ENCODE measurements around the gene NEFH. TPM values are rescaled to one million over a fixed set of nuclear protein-coding genes. Genes with fewer than 3 reads are reported as not detected.

Gene NEFH
- polyA plus RNA-seq, 2 of the 4 experiments (the other 2 are of a cell fraction) = 0.06 to 0.23 TPM

DNA sequence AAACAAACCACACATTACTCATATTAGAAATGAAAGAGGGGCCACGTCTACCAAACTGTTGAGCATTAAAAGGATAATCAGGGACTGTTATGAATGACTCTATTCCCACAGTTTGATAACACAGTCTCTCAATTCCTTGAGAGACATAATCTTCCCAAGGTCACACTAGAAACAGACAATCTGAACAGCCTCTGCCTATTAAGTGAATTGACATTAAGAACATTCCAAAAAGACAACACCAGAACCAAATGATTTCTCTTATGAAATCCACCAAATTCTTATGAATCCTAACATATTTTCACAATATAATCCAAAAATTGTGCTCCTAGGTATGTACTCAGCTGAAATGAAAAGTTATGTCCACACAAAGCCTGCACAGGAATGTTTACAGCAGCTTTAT is 37.0 kb upstream of the NEFH start:
- FAIRE-seq (no peak), DNase-seq (ENCODE audit: low read depth in 1 of 2, low spot score in 1 of 2) (no peak), ATAC-seq (no peak)
- Histone ChIP-seq H3K4me1 (no peaks in the 10 kb centered on the region), H3K4me2 (no peak overlapping the region), H3K27ac (no peak overlapping the region), H3K4me3 (no peak overlapping the region), H3K9me3 (no peaks in the 10 kb centered on the region)
- TF ChIP-seq, protein P1, sequence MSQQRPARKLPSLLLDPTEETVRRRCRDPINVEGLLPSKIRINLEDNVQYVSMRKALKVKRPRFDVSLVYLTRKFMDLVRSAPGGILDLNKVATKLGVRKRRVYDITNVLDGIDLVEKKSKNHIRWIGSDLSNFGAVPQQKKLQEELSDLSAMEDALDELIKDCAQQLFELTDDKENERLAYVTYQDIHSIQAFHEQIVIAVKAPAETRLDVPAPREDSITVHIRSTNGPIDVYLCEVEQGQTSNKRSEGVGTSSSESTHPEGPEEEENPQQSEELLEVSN (IDR thresholded peaks at IDR 0.05; ENCODE audit: borderline replicate concordance, low read depth) = no peak
- no peak for TF ChIP-seq NR3C1 (IDR thresholded peaks at IDR 0.05)
- TF ChIP-seq FOSL2 (IDR thresholded peaks at IDR 0.05) = no peak
- TF ChIP-seq FOSL2 (CRISPR knock-in tag; IDR thresholded peaks at IDR 0.05) = no peak
- no peak for TF ChIP-seq POLR2AphosphoS2 (conservative IDR thresholded peaks at IDR 0.05; ENCODE audit: low read length)
- TF ChIP-seq HEYL (CRISPR knock-in tag; IDR thresholded peaks at IDR 0.05) = no peak
- no peak for TF ChIP-seq CHD2 (IDR thresholded peaks at IDR 0.05; ENCODE audit: low read length, partially characterized antibody)
- TF ChIP-seq, protein P2, sequence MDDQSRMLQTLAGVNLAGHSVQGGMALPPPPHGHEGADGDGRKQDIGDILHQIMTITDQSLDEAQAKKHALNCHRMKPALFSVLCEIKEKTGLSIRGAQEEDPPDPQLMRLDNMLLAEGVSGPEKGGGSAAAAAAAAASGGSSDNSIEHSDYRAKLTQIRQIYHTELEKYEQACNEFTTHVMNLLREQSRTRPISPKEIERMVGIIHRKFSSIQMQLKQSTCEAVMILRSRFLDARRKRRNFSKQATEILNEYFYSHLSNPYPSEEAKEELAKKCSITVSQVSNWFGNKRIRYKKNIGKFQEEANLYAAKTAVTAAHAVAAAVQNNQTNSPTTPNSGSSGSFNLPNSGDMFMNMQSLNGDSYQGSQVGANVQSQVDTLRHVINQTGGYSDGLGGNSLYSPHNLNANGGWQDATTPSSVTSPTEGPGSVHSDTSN (IDR thresholded peaks at IDR 0.05) = no peak
- TF ChIP-seq, protein P3, sequence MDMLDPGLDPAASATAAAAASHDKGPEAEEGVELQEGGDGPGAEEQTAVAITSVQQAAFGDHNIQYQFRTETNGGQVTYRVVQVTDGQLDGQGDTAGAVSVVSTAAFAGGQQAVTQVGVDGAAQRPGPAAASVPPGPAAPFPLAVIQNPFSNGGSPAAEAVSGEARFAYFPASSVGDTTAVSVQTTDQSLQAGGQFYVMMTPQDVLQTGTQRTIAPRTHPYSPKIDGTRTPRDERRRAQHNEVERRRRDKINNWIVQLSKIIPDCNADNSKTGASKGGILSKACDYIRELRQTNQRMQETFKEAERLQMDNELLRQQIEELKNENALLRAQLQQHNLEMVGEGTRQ (IDR thresholded peaks at IDR 0.05) = no peak
- TF ChIP-seq TP53 (CRISPR knock-in tag; IDR thresholded peaks at IDR 0.05) = no peak
- TF ChIP-seq, protein P4, sequence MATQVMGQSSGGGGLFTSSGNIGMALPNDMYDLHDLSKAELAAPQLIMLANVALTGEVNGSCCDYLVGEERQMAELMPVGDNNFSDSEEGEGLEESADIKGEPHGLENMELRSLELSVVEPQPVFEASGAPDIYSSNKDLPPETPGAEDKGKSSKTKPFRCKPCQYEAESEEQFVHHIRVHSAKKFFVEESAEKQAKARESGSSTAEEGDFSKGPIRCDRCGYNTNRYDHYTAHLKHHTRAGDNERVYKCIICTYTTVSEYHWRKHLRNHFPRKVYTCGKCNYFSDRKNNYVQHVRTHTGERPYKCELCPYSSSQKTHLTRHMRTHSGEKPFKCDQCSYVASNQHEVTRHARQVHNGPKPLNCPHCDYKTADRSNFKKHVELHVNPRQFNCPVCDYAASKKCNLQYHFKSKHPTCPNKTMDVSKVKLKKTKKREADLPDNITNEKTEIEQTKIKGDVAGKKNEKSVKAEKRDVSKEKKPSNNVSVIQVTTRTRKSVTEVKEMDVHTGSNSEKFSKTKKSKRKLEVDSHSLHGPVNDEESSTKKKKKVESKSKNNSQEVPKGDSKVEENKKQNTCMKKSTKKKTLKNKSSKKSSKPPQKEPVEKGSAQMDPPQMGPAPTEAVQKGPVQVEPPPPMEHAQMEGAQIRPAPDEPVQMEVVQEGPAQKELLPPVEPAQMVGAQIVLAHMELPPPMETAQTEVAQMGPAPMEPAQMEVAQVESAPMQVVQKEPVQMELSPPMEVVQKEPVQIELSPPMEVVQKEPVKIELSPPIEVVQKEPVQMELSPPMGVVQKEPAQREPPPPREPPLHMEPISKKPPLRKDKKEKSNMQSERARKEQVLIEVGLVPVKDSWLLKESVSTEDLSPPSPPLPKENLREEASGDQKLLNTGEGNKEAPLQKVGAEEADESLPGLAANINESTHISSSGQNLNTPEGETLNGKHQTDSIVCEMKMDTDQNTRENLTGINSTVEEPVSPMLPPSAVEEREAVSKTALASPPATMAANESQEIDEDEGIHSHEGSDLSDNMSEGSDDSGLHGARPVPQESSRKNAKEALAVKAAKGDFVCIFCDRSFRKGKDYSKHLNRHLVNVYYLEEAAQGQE (IDR thresholded peaks at IDR 0.05) = no peak
- TF ChIP-seq EP300 (IDR thresholded peaks at IDR 0.05) = no peak
- TF ChIP-seq ZNF302 (CRISPR knock-in tag; IDR thresholded peaks at IDR 0.05) = no peak
- ChIA-PET CTCF (no interaction called here), POLR2A (no interaction called here)
- 19% methylated on average over 1 of the region's 1 CpG for WGBS (ENCODE audit: missing lambda C conversion rate)

DNA sequence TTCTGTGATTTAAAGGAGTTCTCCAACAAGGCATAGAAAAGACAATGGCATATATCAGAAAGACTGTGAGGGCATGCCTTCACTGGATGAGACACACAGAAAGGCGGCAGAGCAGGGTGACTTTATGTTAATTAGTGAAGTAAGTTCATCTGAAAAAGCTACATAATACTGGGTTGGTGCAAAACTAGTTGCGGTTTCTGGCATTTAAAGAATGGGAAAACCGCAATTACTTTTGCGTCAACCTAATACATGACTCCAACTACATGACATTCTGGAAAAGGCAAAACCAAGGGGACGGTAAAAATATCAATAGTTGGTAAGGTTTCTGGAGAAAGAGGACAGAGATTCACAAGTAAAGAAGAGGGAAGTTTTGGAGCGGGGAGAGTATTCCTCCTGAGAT is 36.6 kb upstream of the NEFH start:
- FAIRE-seq (no peak), DNase-seq (ENCODE audit: low read depth in 1 of 2, low spot score in 1 of 2) (no peak), ATAC-seq (no peak)
- TF ChIP-seq ZSCAN20 (CRISPR knock-in tag; IDR thresholded peaks at IDR 0.05) (no peak), RARB (CRISPR knock-in tag; IDR thresholded peaks at IDR 0.05) (no peak), CHD4 (IDR thresholded peaks at IDR 0.05; ENCODE audit: borderline replicate concordance) (no peak), TFCP2L1 (CRISPR knock-in tag; IDR thresholded peaks at IDR 0.05) (no peak), NR3C1 (IDR thresholded peaks at IDR 0.05) (no peak)
- TF ChIP-seq, protein P1 (IDR thresholded peaks at IDR 0.05; ENCODE audit: borderline replicate concordance, low read depth) = no peak
- no peak overlapping the region for H3K4me3 ChIP-seq
- 54% methylated on average over 6 of the region's 6 CpGs for WGBS (ENCODE audit: missing lambda C conversion rate)
- H3K4me1 ChIP-seq = no peaks in the 10 kb centered on the region
- H3K27ac ChIP-seq = no peak overlapping the region
- POLR2A ChIA-PET = no interaction called here
- H3K4me2 ChIP-seq = no peak overlapping the region
- CTCF ChIA-PET = no interaction called here
- H3K9me3 ChIP-seq = no peaks in the 10 kb centered on the region

Measured in A549 (cell line).